Mesenchymal stem cell (in vitro differentiated cells and primary cell): ENCODE data around the gene UNC13C.

Experiments
- DNase-seq: peaks from one replicate; pipeline ENCODE4 v3.0.0-alpha.2; 2013
- H2AFZ ChIP-seq: one replicate; pipeline ENCODE4 v1.6.1; 2013; ENCODE audit warnings: low read depth, mild to moderate bottlenecking, control low read depth, inconsistent platforms, low read length, moderate library complexity
- H2AK5ac ChIP-seq: 2 replicates; pipeline ENCODE4 v1.6.1; 2013; ENCODE audit warnings: low read length, moderate library complexity, mild to moderate bottlenecking, inconsistent platforms; ENCODE audit not compliant: severe bottlenecking
- H2BK120ac ChIP-seq: one replicate; pipeline ENCODE4 v1.6.1; 2013; ENCODE audit warnings: low read depth, mild to moderate bottlenecking, inconsistent platforms, low read length, moderate library complexity
- H2BK12ac ChIP-seq, 2 experiments: one replicate each; pipeline ENCODE4 v1.6.1; 2013; ENCODE audit warnings: inconsistent platforms in 2 of 2, low read length in 2 of 2, mild to moderate bottlenecking in 2 of 2, moderate library complexity in 2 of 2, control low read depth in 1 of 2
- H2BK15ac ChIP-seq: one replicate; pipeline ENCODE4 v1.6.1; 2013; ENCODE audit warnings: mild to moderate bottlenecking, low read depth, inconsistent platforms; ENCODE audit not compliant: poor library complexity, severe bottlenecking
- H2BK5ac ChIP-seq: 2 replicates; pipeline ENCODE4 v1.6.1; 2013; ENCODE audit warnings: low read depth, mild to moderate bottlenecking, low read length, control low read depth, inconsistent platforms; ENCODE audit not compliant: poor library complexity, severe bottlenecking
- H3K14ac ChIP-seq, 2 experiments: one replicate each; pipeline ENCODE4 v1.6.1; 2013; ENCODE audit warnings: inconsistent platforms in 2 of 2, low read length in 2 of 2, control low read depth in 1 of 2, mild to moderate bottlenecking in 1 of 2, moderate library complexity in 1 of 2
- H3K18ac ChIP-seq, 2 experiments: one replicate each; pipeline ENCODE4 v1.6.1; 2013; ENCODE audit warnings: inconsistent platforms in 2 of 2, low read length in 2 of 2, control low read depth in 1 of 2, low read depth in 1 of 2, mild to moderate bottlenecking in 1 of 2
- H3K23ac ChIP-seq, 2 experiments: one replicate each; pipeline ENCODE4 v1.6.1; 2013; ENCODE audit warnings: inconsistent platforms in 2 of 2, low read length in 2 of 2, mild to moderate bottlenecking in 2 of 2, moderate library complexity in 2 of 2, control low read depth in 1 of 2
- H3K27ac ChIP-seq: 2 replicates; pipeline ENCODE4 v1.5.1; 2013; ENCODE audit warnings: mild to moderate bottlenecking, moderate library complexity, low read length, control low read depth, inconsistent platforms; ENCODE audit not compliant: poor library complexity, severe bottlenecking
- H3K27me3 ChIP-seq, 2 experiments: 2 replicates each; pipeline versions ENCODE4 v1.6.1 to v1.7.0; 2013; ENCODE audit warnings: low read length in 2 of 2, mild to moderate bottlenecking in 2 of 2, moderate library complexity in 2 of 2, control low read depth in 1 of 2, inconsistent platforms in 1 of 2; ENCODE audit not compliant: control insufficient read depth in 1 of 2, insufficient read depth in 1 of 2
- H3K36me3 ChIP-seq, 2 experiments: 2 replicates each; pipeline versions ENCODE4 v1.6.1 to v1.7.0; 2013; ENCODE audit warnings: low read length in 2 of 2, control low read depth in 1 of 2, inconsistent platforms in 1 of 2, low read depth in 1 of 2, mild to moderate bottlenecking in 1 of 2; ENCODE audit not compliant: insufficient read depth in 2 of 2, control insufficient read depth in 1 of 2
- H3K4ac ChIP-seq, 2 experiments: one replicate each; pipeline ENCODE4 v1.6.1; 2013; ENCODE audit warnings: inconsistent platforms in 2 of 2, low read length in 2 of 2, mild to moderate bottlenecking in 2 of 2, moderate library complexity in 2 of 2, control low read depth in 1 of 2, low read depth in 1 of 2
- H3K4me1 ChIP-seq: 2 replicates; pipeline ENCODE4 v1.6.1; 2013; ENCODE audit warnings: low read depth, low read length, control low read depth; ENCODE audit not compliant: control insufficient read depth, insufficient read depth
- H3K4me2 ChIP-seq: 2 replicates; pipeline ENCODE4 v1.6.1; 2013; ENCODE audit warnings: low read length, mild to moderate bottlenecking, inconsistent platforms; ENCODE audit not compliant: poor library complexity, severe bottlenecking
- H3K4me3 ChIP-seq, 2 experiments: 2 replicates each; pipeline versions ENCODE4 v1.5.1 to v1.7.0; 2013; ENCODE audit warnings: low read length in 2 of 2, mild to moderate bottlenecking in 2 of 2, control low read depth in 1 of 2, low read depth in 1 of 2; ENCODE audit not compliant: insufficient read depth in 1 of 2
- H3K79me1 ChIP-seq: replicated peaks from 2 replicates; pipeline ENCODE4 v1.6.1; 2013; ENCODE audit warnings: mild to moderate bottlenecking, control low read depth, low read length, inconsistent platforms; ENCODE audit not compliant: poor library complexity, severe bottlenecking
- H3K9ac ChIP-seq: 2 replicates; pipeline ENCODE4 v1.7.0; 2013; ENCODE audit warnings: mild to moderate bottlenecking, low read length, moderate library complexity
- H3K9me3 ChIP-seq: 2 replicates; pipeline ENCODE4 v1.7.0; 2013; ENCODE audit warnings: mild to moderate bottlenecking, low read length; ENCODE audit not compliant: control insufficient read depth
- H4K8ac ChIP-seq: one replicate; pipeline ENCODE4 v1.6.1; 2013; ENCODE audit warnings: inconsistent platforms, mild to moderate bottlenecking, low read length, moderate library complexity
- H4K91ac ChIP-seq: one replicate; pipeline ENCODE4 v1.6.1; 2013; ENCODE audit warnings: mild to moderate bottlenecking, low read length, inconsistent platforms
- WGBS: methylation state at CpG from one replicate; pipeline ENCODE4 v1.1.7; 2013; ENCODE audit warnings: mixed read lengths; 5-methylcytosine and 5-hydroxymethylcytosine counted together

UNC13C gene

GRCh38 chr15:54482251-54482650 lies 504.0 kb downstream of the UNC13C start:
- Histone ChIP-seq H3K9me3 (peaks cover 14% of the 10 kb centered on the region), H2BK5ac (no peak overlapping the region), H3K27me3 (no peaks in the 10 kb centered on the region), H3K4me2 (no peak overlapping the region), H2AK5ac (no peak overlapping the region), H3K79me1 (no peaks in the 10 kb centered on the region), H3K27ac (no peak overlapping the region), H2BK12ac (no peak overlapping the region), H3K36me3 (no peaks in the 10 kb centered on the region), H3K4me3 (no peak overlapping the region), H2BK15ac (no peak overlapping the region), H2BK120ac (no peak overlapping the region), H3K4me1 (no peaks in the 10 kb centered on the region), H3K23ac (no peak overlapping the region), H3K4ac (no peak overlapping the region), H3K18ac (no peak overlapping the region), H3K14ac (no peak overlapping the region), H2AFZ (no peak overlapping the region), H4K8ac (no peak overlapping the region), H3K9ac (no peak overlapping the region), H4K91ac (no peak overlapping the region)
- 74% methylated on average over 4 of the region's 5 CpGs for WGBS
- no peak for DNase-seq

GRCh38 chr15:54500330-54500729 lies 522.1 kb downstream of the UNC13C start:
- no peak overlapping the region for H2AK5ac ChIP-seq

GRCh38 chr15:54502416-54503075 lies 524.3 kb downstream of the UNC13C start:
- WGBS: 69% methylated on average over 5 of the region's 5 CpGs
- H2BK15ac ChIP-seq: no peak overlapping the region
- no peaks in the 10 kb centered on the region for H3K4me1 ChIP-seq
- no peak overlapping the region for H2BK12ac ChIP-seq
- no peak overlapping the region for H3K4ac ChIP-seq
- no peak overlapping the region for H2BK5ac ChIP-seq
- H3K9ac ChIP-seq: no peak overlapping the region
- no peak overlapping the region for H3K23ac ChIP-seq
- no peak for DNase-seq
- no peak overlapping the region for H3K27ac ChIP-seq
- H3K27me3 ChIP-seq: no peaks in the 10 kb centered on the region
- peaks cover 5% of the 10 kb centered on the region for H3K9me3 ChIP-seq
- H3K4me3 ChIP-seq: no peak overlapping the region
- no peak overlapping the region for H2AFZ ChIP-seq
- no peaks in the 10 kb centered on the region for H3K79me1 ChIP-seq
- no peak overlapping the region for H2BK120ac ChIP-seq
- no peak overlapping the region for H4K8ac ChIP-seq
- H3K36me3 ChIP-seq: no peaks in the 10 kb centered on the region
- no peak overlapping the region for H2AK5ac ChIP-seq
- H3K14ac ChIP-seq: no peak overlapping the region
- no peak overlapping the region for H3K4me2 ChIP-seq
- H4K91ac ChIP-seq: no peak overlapping the region
- no peak overlapping the region for H3K18ac ChIP-seq

More at GRCh38 chr15:54500330-54500729, 522.1 kb downstream of the UNC13C start:
- Histone ChIP-seq H2BK5ac (no peak overlapping the region), H2BK12ac (no peak overlapping the region), H3K23ac (no peak overlapping the region), H3K4ac (no peak overlapping the region), H3K27me3 (no peaks in the 10 kb centered on the region), H2AFZ (no peak overlapping the region), H3K18ac (no peak overlapping the region), H3K4me1 (no peaks in the 10 kb centered on the region), H3K36me3 (no peaks in the 10 kb centered on the region), H3K4me2 (no peak overlapping the region), H3K14ac (no peak overlapping the region), H4K8ac (no peak overlapping the region), H2BK15ac (no peak overlapping the region), H4K91ac (no peak overlapping the region), H2BK120ac (no peak overlapping the region), H3K9me3 (peaks cover 5% of the 10 kb centered on the region), H3K79me1 (no peaks in the 10 kb centered on the region), H3K9ac (no peak overlapping the region), H3K4me3 (no peak overlapping the region), H3K27ac (no peak overlapping the region)
- WGBS: 70% methylated on average over 2 of the region's 2 CpGs
- no peak for DNase-seq

GRCh38 chr15:54504695-54505094 lies 526.5 kb downstream of the UNC13C start:
- no peak overlapping the region for H2AFZ ChIP-seq
- 67% methylated on average over 1 of the region's 1 CpG for WGBS
- no peak overlapping the region for H3K14ac ChIP-seq
- H2AK5ac ChIP-seq: no peak overlapping the region
- no peaks in the 10 kb centered on the region for H3K79me1 ChIP-seq
- no peak overlapping the region for H3K23ac ChIP-seq
- H3K4me3 ChIP-seq: no peak overlapping the region
- H3K4me2 ChIP-seq: no peak overlapping the region
- no peak overlapping the region for H2BK12ac ChIP-seq
- H3K4ac ChIP-seq: no peak overlapping the region
- no peaks in the 10 kb centered on the region for H3K4me1 ChIP-seq
- no peak overlapping the region for H3K9ac ChIP-seq
- H2BK120ac ChIP-seq: no peak overlapping the region
- H3K27ac ChIP-seq: no peak overlapping the region
- no peak overlapping the region for H4K91ac ChIP-seq
- H3K27me3 ChIP-seq: no peaks in the 10 kb centered on the region
- DNase-seq: no peak
- H3K9me3 ChIP-seq: peaks cover 5% of the 10 kb centered on the region
- H2BK5ac ChIP-seq: no peak overlapping the region
- no peaks in the 10 kb centered on the region for H3K36me3 ChIP-seq
- H4K8ac ChIP-seq: no peak overlapping the region
- no peak overlapping the region for H2BK15ac ChIP-seq
- H3K18ac ChIP-seq: no peak overlapping the region
